Keratinocyte (primary cell): ENCODE results near the gene POLE3. TPM values are rescaled to one million over a fixed set of nuclear protein-coding genes. Genes with fewer than 3 reads are reported as not detected.

Experiments used
- DNase-seq: peaks from one replicate; pipeline ENCODE4 v3.0.0-alpha.2; 2011; ENCODE audit warnings: low read depth, missing footprints, low spot score
- FAIRE-seq: peaks from 2 replicates; lab custom pipeline; 2011; peaks lifted over from hg19 to GRCh38; lab: Jason Lieb, UNC
- H2AFZ ChIP-seq: 2 replicates; pipeline ENCODE4 v1.6.0; 2012; ENCODE audit warnings: low read length, control low read depth, inconsistent platforms; ENCODE audit not compliant: control insufficient read depth
- H3K27ac ChIP-seq: 2 replicates; pipeline ENCODE4 v1.5.1; 2011; ENCODE audit warnings: low read length; ENCODE audit not compliant: control insufficient read depth, insufficient read depth
- H3K27me3 ChIP-seq: 3 replicates; pipeline ENCODE4 v1.6.0; 2011; ENCODE audit warnings: low read length; ENCODE audit not compliant: control insufficient read depth, insufficient read depth; ENCODE audit errors: extremely low read depth
- H3K36me3 ChIP-seq, 2 experiments: 2 replicates in 1 of 2; 3 replicates in 1 of 2; pipeline ENCODE4 v1.5.1; 2011; ENCODE audit warnings: low read length in 2 of 2, mild to moderate bottlenecking in 1 of 2; ENCODE audit not compliant: control insufficient read depth in 2 of 2, insufficient read depth in 2 of 2; ENCODE audit errors: extremely low read depth in 1 of 2
- H3K4me1 ChIP-seq: 3 replicates; pipeline ENCODE4 v1.5.1; 2011; ENCODE audit warnings: low read length; ENCODE audit not compliant: control insufficient read depth, insufficient read depth; ENCODE audit errors: extremely low read depth
- H3K4me2 ChIP-seq: 3 replicates; pipeline ENCODE4 v1.6.0; 2011; ENCODE audit warnings: low read depth, low read length; ENCODE audit not compliant: control insufficient read depth, insufficient read depth; ENCODE audit errors: extremely low read depth
- H3K4me3 ChIP-seq, 3 experiments: fragments of 200-600 bp in 1 of 3; sonication (generic) in 1 of 3; 2 replicates in 2 of 3; 3 replicates in 1 of 3; pipeline ENCODE4 v1.5.1; 2011 to 2016; ENCODE audit warnings: low read length in 3 of 3, mild to moderate bottlenecking in 3 of 3, control low read depth in 2 of 3, inconsistent platforms in 1 of 3, low read depth in 1 of 3, mixed read lengths in 1 of 3, mixed run types in 1 of 3, moderate library complexity in 1 of 3; ENCODE audit not compliant: control insufficient read depth in 2 of 3, insufficient read depth in 2 of 3; ENCODE audit errors: extremely low read depth in 1 of 3
- H3K79me2 ChIP-seq: 2 replicates; pipeline ENCODE4 v1.6.0; 2012; ENCODE audit warnings: low read length; ENCODE audit not compliant: control insufficient read depth, insufficient read depth
- H3K9ac ChIP-seq: 3 replicates; pipeline ENCODE4 v1.6.0; 2011; ENCODE audit warnings: low read length; ENCODE audit not compliant: control insufficient read depth, insufficient read depth; ENCODE audit errors: extremely low read depth
- H3K9me1 ChIP-seq: 3 replicates; pipeline ENCODE4 v1.6.0; 2011; ENCODE audit warnings: low read length; ENCODE audit not compliant: control insufficient read depth, insufficient read depth; ENCODE audit errors: extremely low read depth
- H3K9me3 ChIP-seq: 2 replicates; pipeline ENCODE4 v1.5.1; 2012; ENCODE audit warnings: low read depth, low read length; ENCODE audit not compliant: control insufficient read depth
- H4K20me1 ChIP-seq: 3 replicates; pipeline ENCODE4 v1.6.0; 2011; ENCODE audit warnings: low read length; ENCODE audit not compliant: control insufficient read depth, insufficient read depth; ENCODE audit errors: extremely low read depth
- EZH2 ChIP-seq: IDR thresholded peaks from one replicate; pipeline ENCODE4 v1.6.1; 2012; ENCODE audit warnings: inconsistent platforms, mild to moderate bottlenecking, low read length, moderate library complexity
- dilution Hi-C: fragments of 300-500 bp; cut with MboI; formaldehyde crosslinking; loops from one replicate; pipeline ENCODE4 v1.7.0; 2020; ENCODE audit warnings: low sequenced_read_pairs; ENCODE audit not compliant: extremely low pct_ligation_motif_present
- polyA plus RNA-seq, 5 experiments: library from polyadenylated mRNA; depleted of rRNA in 3 of 5; stranded (reverse) in 3 of 5; stranded (forward) in 1 of 5; unstranded in 1 of 5; fragments of >200 nt; gene quantifications; 1 replicate in 1 of 5; 2 replicates in 3 of 5; 3 replicates in 1 of 5; pipeline versions ENCODE4 v1.2.1 to v1.2.3, GENCODE V29; 2011 to 2012; ENCODE audit warnings: missing spikeins in 2 of 5, low read depth in 1 of 5, low replicate concordance in 1 of 5
- TF ChIP-seq, protein P1 (sequence below), 3 experiments: IDR thresholded peaks in 1 of 3; conservative IDR thresholded peaks in 1 of 3; optimal IDR thresholded peaks in 1 of 3; 2 replicates in 2 of 3; 3 replicates in 1 of 3; pipeline versions ENCODE3 to v1.5.1; 2011; ENCODE audit warnings: low read length in 3 of 3, mild to moderate bottlenecking in 3 of 3, moderate library complexity in 2 of 3, control low read depth in 1 of 3, inconsistent platforms in 1 of 3; ENCODE audit not compliant: insufficient read depth in 2 of 3; ENCODE audit errors: extremely low read depth in 1 of 3

Gene POLE3
- polyA plus RNA-seq, 1 donor (not counting 4 experiments of a cell fraction or from before 2014, with no cell fraction given) = 77.2 TPM

DNA sequence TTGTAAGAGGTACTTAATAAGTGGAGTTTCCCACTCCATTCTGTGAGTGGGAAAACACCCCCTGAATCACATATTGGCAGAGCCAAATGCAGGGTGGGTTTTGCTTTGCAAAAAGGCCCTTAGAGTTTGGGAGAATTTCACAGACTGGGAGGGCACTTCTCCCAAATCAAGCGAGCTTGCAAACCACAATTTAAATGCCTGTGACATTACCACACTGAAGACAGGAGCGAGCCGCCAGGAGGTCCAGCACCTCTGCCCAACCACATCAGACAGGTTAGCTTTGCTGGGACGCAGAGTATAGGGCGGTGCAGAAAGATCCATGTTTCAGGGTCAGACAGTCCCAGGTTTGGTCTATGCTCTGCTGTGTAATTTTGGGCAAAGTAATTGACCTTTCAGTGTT, 11.7 kb downstream of the POLE3 start:
- no peak overlapping the region for H2AFZ ChIP-seq
- no peak for DNase-seq
- no peak overlapping the region for H3K4me2 ChIP-seq
- no peak overlapping the region for H3K9ac ChIP-seq
- no peak for FAIRE-seq
- H3K27me3 ChIP-seq = no peaks in the 10 kb centered on the region
- H3K9me3 ChIP-seq = no peaks in the 10 kb centered on the region
- no peak overlapping the region for H3K27ac ChIP-seq
- H3K4me1 ChIP-seq = peaks cover 25% of the 10 kb centered on the region
- H3K79me2 ChIP-seq = no peaks in the 10 kb centered on the region
- TF ChIP-seq, protein P1, sequence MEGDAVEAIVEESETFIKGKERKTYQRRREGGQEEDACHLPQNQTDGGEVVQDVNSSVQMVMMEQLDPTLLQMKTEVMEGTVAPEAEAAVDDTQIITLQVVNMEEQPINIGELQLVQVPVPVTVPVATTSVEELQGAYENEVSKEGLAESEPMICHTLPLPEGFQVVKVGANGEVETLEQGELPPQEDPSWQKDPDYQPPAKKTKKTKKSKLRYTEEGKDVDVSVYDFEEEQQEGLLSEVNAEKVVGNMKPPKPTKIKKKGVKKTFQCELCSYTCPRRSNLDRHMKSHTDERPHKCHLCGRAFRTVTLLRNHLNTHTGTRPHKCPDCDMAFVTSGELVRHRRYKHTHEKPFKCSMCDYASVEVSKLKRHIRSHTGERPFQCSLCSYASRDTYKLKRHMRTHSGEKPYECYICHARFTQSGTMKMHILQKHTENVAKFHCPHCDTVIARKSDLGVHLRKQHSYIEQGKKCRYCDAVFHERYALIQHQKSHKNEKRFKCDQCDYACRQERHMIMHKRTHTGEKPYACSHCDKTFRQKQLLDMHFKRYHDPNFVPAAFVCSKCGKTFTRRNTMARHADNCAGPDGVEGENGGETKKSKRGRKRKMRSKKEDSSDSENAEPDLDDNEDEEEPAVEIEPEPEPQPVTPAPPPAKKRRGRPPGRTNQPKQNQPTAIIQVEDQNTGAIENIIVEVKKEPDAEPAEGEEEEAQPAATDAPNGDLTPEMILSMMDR (optimal IDR thresholded peaks at IDR 0.05 in 1 of 3, IDR thresholded peaks at IDR 0.05 in 1 of 3, conservative IDR thresholded peaks at IDR 0.05 in 1 of 3; ENCODE audit: extremely low read depth in 1 of 3, insufficient read depth in 2 of 3, low read length in 3 of 3) = no peak
- TF ChIP-seq EZH2 = no peak
- H3K36me3 ChIP-seq = peaks cover 0 to 2% of the 10 kb centered on the region in 2 experiments
- dilution Hi-C loops = no loop called here
- no peak overlapping the region for H3K4me3 ChIP-seq
- no peaks in the 10 kb centered on the region for H4K20me1 ChIP-seq
- H3K9me1 ChIP-seq = no peaks in the 10 kb centered on the region

DNA sequence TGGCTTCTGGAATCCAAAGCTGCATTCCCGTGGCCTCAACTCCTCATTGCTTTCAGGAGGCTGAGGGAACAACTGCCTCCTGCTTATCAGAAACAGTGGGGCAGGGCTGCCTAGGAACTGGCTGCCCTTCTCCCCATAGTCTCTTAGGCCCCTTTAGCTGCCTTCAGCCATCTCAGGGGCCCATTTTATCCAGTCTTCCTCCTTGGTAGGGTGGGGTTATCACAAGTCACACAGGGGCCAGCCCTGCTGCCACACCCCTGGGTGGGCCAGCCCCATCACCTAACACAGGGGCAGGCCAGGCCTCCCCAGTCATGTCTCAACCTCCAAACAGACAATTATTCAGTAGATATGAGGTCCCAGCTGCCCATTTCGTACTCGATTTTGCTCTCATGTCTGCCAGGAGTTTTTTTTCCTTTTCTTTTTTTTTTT, 13.3 kb downstream of the POLE3 start:
- Histone ChIP-seq H3K4me3 (no peak overlapping the region), H3K27ac (no peak overlapping the region), H3K79me2 (no peaks in the 10 kb centered on the region), H3K9me3 (no peaks in the 10 kb centered on the region), H3K9ac (no peak overlapping the region), H3K4me1 (peaks cover 25% of the 10 kb centered on the region), H3K27me3 (no peaks in the 10 kb centered on the region), H3K36me3 (peaks cover 0 to 3% of the 10 kb centered on the region in 2 experiments), H4K20me1 (no peaks in the 10 kb centered on the region), H3K4me2 (no peak overlapping the region), H2AFZ (no peak overlapping the region), H3K9me1 (no peaks in the 10 kb centered on the region)
- dilution Hi-C loops = no loop called here
- no peak for TF ChIP-seq EZH2
- TF ChIP-seq, protein P1 (optimal IDR thresholded peaks at IDR 0.05 in 1 of 3, IDR thresholded peaks at IDR 0.05 in 1 of 3, conservative IDR thresholded peaks at IDR 0.05 in 1 of 3; ENCODE audit: extremely low read depth in 1 of 3, insufficient read depth in 2 of 3, low read length in 3 of 3) = no peak
- DNase-seq (no peak), FAIRE-seq (no peak)
